HFF-Myc (cell line): ENCODE results near the gene CLDN22.

ENCODE experiments used
- DNase-seq: peaks from one replicate; pipeline ENCODE4 v3.0.0-alpha.2; 2011; ENCODE audit warnings: low read depth; ENCODE audit errors: extremely low read depth
- H3K4me3 ChIP-seq: replicated peaks from 2 replicates; pipeline ENCODE4 v1.5.1; 2011; ENCODE audit warnings: low read depth, mild to moderate bottlenecking, control low read depth, low read length
- CTCF ChIP-seq: IDR thresholded peaks from 2 replicates; pipeline ENCODE4 v1.5.1; 2012; ENCODE audit warnings: mild to moderate bottlenecking, low read depth, low read length, control low read depth; ENCODE audit errors: missing control alignments

Gene CLDN22

GRCh38 chr4:183299464-183299863 is 20.6 kb downstream of the CLDN22 start:
- H3K4me3 ChIP-seq = no peak overlapping the region
- no peak for TF ChIP-seq CTCF
- DNase-seq = no peak

GRCh38 chr4:183297675-183298074 is 22.4 kb downstream of the CLDN22 start:
- H3K4me3 ChIP-seq = no peak overlapping the region
- no peak for DNase-seq
- TF ChIP-seq CTCF = no peak

GRCh38 chr4:183295711-183296110 is 24.4 kb downstream of the CLDN22 start:
- no peak for DNase-seq
- H3K4me3 ChIP-seq = no peak overlapping the region
- TF ChIP-seq CTCF = no peak

- no peak for DNase-seq
- H3K4me3 ChIP-seq = no peak overlapping the region
- no peak for TF ChIP-seq CTCF
These were observed 29.0 kb downstream of the CLDN22 start for GRCh38 chr4:183291070-183291469.

GRCh38 chr4:183289688-183290087 is 30.4 kb downstream of the CLDN22 start:
- no peak for DNase-seq
- no peak for TF ChIP-seq CTCF

GRCh38 chr4:183288955-183289354 is 31.1 kb downstream of the CLDN22 start:
- no peak for DNase-seq
- no peak overlapping the region for H3K4me3 ChIP-seq
- TF ChIP-seq CTCF = no peak

More at GRCh38 chr4:183289688-183290087, 30.4 kb downstream of the CLDN22 start:
- H3K4me3 ChIP-seq = no peak overlapping the region

GRCh38 chr4:183287677-183288076 is 32.4 kb downstream of the CLDN22 start:
- no peak for DNase-seq
- H3K4me3 ChIP-seq = no peak overlapping the region
- TF ChIP-seq CTCF = no peak
